Measurements from ENCODE around the gene MAP4K2.

MAP4K2 gene

GRCh38 chr11:64790205-64791095, 12.6 kb downstream of the MAP4K2 start:
- DNase-seq, result no peak

- no peak for DNase-seq
Observed at GRCh38 chr11:64789331-64790204, 13.4 kb downstream of the MAP4K2 start.

- no peak for DNase-seq
Observed at GRCh38 chr11:64788321-64789215, 14.4 kb downstream of the MAP4K2 start.

DNA sequence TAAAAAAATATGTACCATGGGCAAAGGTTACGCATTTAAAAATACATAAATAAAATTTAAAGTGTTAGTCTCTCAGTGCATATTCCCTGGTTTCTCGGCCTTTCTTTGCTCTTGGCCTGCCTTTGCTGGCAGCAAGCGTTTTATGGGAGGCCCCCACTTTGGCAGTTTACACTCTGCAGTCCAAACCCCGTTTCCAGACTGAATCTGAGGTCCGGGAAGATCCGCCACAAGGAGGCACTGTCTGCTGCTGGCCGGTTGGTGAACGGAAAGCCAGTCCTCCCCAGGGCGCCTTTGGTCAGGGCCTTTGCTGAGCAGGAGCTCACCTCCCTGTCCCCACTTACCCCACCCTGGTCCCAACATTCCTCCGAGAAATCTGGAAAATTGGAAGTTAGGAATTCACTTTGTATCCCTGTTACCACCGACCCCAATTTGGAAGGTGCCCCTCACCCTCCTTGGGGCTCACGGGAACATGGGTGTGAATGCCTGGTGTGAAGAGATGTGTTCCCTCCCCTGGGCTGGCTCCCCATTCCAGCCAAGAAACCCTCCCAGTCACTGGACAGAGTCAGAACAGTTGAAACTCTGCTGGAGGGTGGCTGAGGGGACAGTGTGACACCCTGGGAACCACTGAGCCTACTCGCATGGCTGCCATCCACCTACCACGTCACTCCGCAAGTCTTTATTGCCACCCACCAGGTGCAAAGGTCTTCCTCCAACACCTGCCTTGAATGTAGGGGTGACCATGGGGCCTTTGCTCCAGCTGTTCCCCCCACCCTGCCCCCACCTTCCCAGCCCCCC, 15.3 kb downstream of the MAP4K2 start:
- DNase-seq, result no peak

DNA sequence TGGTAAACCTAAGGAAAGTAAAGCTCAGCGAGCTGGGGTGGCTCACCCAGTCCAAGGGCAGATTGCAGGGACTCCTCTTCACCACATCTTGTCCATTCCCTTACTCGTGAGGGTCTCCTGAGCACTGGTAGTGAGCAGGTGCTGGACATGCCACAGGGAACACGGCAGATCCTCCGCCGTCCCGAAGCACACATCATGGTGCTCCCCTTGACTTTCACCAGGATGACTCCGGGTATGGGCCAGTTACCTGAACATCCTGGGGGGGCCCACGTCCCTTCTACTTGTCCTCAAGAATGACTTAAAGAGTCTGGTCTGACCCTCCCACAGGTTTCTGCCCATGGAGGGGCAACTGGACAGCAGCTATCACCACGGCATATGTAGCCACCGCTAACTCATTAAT, 16.7 kb downstream of the MAP4K2 start:
- DNase-seq, result no peak

DNA sequence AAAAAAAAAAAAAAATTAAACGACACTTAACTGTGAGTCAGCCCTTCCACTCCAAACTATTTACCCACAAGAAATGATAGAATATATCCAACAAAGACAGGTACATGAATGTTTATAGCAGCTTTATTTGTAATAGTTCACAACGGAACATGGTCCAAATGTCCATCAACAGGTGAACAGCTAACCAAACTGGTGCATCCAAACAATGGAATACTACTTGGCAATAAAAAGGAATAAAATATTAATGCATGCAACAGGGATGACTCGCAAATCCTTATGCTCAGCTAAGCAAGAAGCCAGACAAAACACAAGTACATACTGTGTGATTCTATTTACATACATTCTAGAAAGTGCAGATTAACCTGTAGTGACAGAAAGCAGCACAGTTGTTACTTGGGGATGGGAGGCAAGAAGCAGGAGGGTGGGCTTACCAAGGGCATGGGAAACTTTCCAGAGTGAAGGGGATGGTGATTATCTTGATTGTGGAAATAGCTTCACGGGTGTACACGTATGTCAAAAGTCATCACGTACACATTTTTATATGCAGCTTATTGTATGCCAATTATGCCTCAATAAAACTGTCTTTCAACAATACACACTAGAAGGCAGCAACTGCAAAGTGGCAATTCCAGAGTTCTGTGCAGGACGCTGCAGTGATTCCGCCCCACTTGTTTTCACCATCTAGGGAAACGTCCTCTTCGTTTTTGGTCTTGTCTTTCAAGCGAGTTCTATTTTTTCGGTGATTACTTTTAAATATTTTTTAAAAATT, 18.0 kb downstream of the MAP4K2 start:
- DNase-seq, result no peak

DNA sequence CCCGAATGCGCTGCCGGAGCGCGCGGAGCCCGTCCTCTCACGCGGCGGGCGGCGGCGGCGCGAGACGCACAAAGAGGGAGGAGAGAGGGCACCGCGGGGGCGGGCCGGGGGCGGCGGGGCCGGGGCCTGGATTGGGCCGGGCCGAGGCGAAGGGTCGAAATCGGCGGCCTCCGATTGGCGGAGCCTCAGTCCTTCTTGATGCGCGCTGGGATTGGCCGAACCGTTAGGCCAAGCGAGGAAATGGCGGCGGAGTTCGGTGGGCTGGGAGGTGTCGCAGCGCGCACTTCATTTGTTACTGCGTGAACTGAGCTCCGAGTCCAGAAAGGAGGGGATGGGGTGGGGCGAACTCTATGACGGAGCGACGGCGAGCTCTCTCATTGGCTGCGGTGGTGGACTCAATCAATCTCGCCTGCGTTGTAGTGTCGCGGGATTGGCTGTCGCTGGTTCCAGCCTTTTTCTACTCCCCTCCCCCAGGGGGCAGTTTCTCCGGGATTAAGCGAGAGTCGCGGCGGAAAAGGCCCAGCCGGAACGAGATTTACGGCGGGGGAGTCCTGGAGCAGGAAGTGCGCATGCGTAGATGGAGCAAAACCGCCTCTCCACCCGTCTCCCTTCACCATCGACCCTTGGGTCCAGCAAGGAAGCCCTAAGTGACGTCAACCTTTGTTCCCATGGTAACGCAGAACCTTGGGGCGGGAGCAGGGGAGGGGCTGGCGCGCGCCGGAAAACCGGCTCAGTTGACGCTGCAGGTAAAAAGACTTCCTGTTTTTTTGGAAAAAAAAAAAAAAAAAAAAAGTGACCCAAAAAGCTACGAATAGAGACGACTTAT, 24.3 kb downstream of the MAP4K2 start, which contains the start of gene SF1:
Gene SF1, minus strand, starts transcription at position 70 of the 826 bp plus-strand sequence. CDS start 150 bp downstream, outside the sequence.
- DNase-seq, result peak; percentile 99

DNA sequence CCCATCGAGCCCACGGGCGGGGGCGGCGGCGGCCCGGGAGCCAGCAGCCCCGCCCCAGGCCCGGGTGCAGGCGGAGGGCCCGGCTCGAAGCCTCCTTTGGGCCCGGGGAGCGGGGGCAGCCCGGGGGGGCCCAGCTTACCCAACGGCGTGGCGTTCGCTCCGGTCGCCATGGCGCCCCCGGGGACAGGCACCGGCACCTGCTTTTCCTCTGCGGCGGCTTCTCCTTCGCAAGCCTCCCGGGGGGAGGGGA, 24.9 kb downstream of the MAP4K2 start:
- DNase-seq, result no peak

GRCh38 chr11:64777449-64778222, 25.4 kb downstream of the MAP4K2 start:
- peak; percentile 92 for DNase-seq

DNA sequence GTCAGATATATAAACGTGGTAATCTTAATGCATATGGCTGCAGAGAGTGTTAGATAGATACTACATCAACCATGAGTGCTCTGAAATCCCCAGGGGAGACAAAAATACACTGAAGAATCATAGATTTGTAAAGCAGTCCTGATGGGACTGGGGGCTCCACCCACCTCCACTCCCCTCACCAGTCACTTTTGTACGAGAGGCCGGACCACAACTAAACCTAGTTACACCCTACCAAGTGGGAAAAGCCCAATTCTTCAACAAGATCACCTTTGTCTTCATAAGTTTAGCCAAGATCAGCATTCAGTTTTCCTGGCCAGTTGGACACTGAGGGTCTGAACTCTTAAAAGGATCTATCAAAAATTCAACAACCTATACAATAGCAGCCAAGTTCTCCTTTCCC, 26.1 kb downstream of the MAP4K2 start:
- no peak for DNase-seq

GRCh38 chr11:64776425-64776824, 26.6 kb downstream of the MAP4K2 start:
- DNase-seq, result no peak

- DNase-seq, result no peak
Observed at GRCh38 chr11:64774144-64774543, 28.9 kb downstream of the MAP4K2 start.

GRCh38 chr11:64772303-64773018, 30.6 kb downstream of the MAP4K2 start:
- no peak for DNase-seq

GRCh38 chr11:64771861-64772260, 31.2 kb downstream of the MAP4K2 start:
- DNase-seq, result no peak

- no peak for DNase-seq
Observed at GRCh38 chr11:64770120-64770519, 32.9 kb downstream of the MAP4K2 start.

- DNase-seq, result no peak
Observed at GRCh38 chr11:64769283-64769682, 33.7 kb downstream of the MAP4K2 start.

DNA sequence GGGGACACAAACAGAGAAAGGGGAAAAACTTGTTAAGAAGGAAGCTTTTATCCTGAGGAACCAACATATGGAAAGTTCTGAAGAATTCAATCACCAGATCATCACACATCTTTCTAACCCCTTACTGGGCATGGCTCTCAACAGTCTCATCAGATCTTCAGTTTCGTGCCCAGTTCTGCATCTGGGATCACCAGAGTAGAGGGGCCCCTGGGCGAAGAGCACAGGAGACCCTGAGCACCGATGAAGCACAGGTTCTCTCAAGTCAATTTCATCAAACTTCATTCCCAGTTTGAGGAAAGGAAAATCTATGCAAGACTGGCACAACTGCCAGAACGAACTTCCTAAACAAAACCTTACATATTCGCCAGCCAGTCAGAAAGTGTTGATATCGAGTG, 34.7 kb downstream of the MAP4K2 start:
- no peak for DNase-seq

DNA sequence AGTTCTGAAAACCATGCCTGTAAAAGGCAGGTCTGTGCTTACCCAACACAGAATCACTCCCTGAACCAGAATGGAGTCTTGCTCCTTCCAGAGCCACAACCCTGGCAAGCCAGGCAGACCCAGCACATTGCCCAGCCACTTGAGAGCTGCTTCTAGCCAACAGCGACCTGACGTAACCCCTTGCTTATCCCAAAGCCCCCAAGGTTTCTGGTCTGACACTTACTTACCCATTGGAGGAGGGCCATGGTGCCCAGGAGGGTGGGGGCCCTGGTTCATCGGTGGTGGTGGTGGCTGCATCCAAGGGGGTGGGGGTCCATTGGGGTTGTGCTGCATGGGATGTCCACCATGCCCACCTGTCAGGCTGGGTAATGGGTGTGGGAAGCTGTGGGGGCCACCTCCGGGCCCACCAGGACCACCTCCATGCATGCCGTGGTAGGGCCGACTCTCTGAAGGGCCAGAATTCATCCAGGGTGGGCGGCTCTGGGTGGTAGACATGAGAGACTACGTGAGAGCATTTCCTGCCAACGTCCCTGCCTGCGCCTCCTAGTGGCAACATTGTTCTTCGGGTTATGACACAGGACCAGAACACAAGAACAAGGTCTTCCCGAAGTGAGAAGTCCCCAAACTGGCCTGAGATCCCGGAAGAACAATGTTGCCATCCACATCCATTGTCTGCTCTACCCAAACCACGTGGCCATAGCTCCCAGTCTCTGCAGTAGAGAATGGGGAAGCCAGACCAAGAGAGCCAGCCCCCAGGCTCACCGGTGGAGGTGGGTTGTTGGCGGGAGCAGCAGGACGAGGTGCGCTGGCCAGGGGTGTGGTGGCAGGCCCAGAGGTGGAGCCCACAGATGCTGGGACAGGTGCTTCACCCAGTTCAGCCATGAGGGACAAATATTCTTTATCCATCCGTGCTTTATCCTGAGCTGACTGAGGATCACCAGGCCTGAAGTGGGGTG, 35.4 kb downstream of the MAP4K2 start:
- peak; percentile 78 for DNase-seq

Data from right forelimb (tissue), 1 donor.